Esophagus mucosa (tissue), 1 donor: ENCODE measurements around the gene SLC27A5. TPM values are rescaled to one million over a fixed set of nuclear protein-coding genes. Genes with fewer than 3 reads are reported as not detected.
A peak's percentile ranks its signal among the peaks of the same experiment; 100 is the strongest.
"Not testable (repeated sequence)": the region's sequence is repeated elsewhere in the genome, so short reads cannot be mapped to it uniquely, and the experiment has no call there.

Experiments used
- ATAC-seq: fragments of 200-7000 bp; cut with Tn5 transposase; one replicate; pipeline ENCODE4 v1.9.1; 2020
- total RNA-seq: library from RNA; stranded (reverse); gene quantifications from one replicate; pipeline ENCODE4 v1.2.4, GENCODE V29; 2023
- donor health status: DM: yes; HTN: yes; CAD: no.

The SLC27A5 gene
- total RNA-seq, 1 donor from 2014 or later: 6.4 TPM

DNA sequence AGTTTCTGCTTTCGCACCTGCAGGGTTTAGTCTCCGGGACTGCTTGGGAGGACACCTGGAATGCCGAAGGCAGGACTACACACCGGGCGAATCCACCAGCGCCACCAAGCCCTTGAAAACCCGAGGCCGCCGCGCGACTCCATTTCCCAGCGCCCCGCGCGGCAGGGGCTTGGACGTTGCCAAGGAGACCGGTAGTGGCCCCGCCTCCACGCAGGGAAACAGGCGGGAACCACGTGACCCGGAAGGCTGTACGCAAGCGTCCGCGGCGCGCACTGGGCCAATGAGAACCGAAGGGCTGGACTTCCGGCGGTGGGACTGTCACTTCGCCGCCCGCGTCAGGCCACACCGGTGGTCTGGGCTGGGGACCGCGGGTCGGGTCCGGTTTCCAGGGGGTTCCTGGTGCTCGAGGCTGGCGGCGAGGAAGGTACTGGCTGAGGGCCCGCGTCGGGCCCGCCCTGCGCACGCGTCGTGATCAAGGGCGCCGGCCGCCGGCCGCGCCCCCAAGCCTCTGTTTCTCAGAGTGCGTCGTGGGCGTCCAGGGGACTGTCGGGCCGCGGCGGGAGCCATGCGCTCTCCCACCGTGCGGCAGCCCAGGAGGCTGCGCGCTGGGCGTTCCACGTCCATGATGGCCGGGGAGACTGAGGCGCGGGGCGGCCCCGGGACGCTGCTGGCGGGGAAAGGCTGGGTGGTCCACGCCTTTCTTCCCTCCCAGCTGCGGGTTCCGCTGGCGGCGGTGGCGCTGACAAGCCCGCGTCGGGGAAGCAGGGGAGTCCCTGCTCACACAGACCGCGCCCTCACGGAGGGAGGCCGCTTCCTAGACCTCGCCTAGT, 44.8 kb downstream of the SLC27A5 start, which contains the start of gene ZNF324:
Gene ZNF324 (plus strand): TSS at position 321 of the 830 bp plus-strand sequence. CDS start 2,106 bp downstream, outside the sequence.
- peak; percentile 96 for ATAC-seq

DNA sequence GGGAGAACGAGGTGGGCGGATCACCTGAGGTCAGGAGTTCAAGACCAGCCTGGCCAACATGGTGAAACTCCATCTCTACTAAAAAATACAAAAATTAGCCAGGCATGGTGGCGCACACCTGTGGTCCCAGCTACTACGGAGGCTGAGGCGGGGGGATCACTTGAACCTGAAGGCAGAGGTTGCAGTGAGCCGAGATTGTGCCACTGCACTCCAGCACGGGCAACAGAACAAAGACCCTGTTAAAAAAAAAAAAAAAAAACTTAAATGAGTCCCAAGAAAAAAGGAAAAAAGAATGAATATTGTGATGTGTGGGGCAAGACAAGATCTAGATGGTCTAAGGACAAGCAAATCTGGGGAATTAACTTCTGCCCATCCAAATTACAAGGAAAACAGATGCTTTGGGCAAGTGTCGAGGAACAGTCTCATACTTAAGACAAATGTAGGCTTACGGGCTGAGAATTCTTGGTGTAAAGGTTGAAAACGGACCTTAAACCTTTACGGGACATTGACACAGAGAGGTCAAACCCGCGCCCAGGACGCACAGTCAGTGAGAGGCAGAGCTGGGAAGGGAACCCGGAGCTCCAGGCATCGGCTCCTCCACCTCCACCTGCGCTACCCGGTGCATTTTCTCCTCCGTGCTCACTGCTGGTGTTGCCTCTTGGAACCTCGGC, 45.6 kb downstream of the SLC27A5 start:
- no peak for ATAC-seq

DNA sequence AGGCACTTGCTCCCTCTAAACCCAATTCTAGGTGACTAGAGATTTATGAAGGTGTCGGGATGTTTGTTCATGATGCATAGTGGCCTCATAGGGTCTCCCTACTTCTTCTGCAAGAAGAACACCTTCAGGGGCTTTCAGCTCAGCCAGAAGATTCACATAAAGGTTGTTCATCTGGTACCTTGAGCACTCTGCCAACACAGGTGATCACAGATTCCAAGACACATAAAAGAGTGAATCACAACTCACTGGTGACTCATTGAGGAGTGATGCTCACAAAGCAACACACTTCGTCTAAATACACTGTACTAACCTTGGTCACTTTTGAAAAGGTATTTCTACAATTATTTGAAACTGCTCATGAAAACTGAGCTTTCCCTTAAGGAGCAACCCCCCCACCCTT, 51.8 kb downstream of the SLC27A5 start:
- ATAC-seq: peak; percentile 79

DNA sequence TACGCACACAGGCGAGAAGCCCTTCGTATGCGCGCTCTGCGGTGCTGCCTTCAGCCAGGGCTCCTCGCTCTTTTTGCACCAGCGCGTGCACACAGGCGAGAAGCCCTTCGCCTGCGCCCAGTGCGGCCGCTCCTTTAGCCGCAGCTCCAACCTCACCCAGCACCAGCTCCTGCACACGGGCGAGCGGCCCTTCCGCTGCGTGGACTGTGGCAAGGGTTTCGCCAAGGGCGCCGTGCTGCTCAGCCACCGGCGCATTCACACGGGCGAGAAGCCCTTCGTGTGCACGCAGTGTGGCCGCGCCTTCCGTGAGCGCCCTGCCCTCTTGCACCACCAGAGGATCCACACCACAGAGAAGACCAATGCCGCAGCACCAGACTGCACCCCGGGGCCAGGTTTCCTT, 55.7 kb downstream of the SLC27A5 start:
- no peak for ATAC-seq

DNA sequence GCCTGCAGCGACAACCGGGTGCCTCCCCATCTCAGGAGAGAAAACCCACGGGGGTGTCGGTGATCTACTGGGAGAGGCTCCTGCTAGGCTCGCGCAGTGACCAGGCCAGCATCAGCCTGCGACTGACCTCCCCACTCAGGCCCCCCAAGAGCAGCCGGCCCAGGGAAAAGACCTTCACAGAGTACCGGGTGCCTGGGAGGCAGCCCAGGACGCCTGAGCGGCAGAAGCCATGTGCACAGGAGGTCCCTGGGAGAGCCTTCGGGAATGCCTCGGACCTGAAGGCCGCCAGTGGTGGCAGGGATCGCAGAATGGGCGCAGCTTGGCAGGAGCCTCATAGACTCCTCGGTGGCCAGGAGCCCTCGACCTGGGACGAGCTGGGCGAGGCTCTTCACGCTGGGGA, 56.5 kb downstream of the SLC27A5 start:
- no peak for ATAC-seq

DNA sequence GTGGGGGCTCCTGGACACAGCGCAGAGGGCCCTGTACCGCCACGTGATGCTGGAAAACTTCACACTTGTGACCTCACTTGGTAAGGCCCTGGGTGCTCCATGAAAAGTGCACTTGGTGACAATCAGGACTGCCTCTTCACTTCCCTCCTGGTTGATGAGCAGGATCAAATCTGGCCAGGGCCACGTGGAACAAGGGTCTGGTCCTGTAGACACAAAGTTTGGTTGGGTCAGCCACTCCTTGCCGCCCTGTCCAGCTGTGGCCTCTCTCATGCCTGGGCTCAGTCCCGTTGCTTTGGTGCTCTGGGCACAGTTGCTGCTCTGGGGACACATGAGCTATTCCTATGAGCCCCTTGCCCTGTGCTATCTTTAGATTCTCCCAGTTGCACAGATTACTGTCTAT, 58.0 kb downstream of the SLC27A5 start:
- ATAC-seq: no peak

DNA sequence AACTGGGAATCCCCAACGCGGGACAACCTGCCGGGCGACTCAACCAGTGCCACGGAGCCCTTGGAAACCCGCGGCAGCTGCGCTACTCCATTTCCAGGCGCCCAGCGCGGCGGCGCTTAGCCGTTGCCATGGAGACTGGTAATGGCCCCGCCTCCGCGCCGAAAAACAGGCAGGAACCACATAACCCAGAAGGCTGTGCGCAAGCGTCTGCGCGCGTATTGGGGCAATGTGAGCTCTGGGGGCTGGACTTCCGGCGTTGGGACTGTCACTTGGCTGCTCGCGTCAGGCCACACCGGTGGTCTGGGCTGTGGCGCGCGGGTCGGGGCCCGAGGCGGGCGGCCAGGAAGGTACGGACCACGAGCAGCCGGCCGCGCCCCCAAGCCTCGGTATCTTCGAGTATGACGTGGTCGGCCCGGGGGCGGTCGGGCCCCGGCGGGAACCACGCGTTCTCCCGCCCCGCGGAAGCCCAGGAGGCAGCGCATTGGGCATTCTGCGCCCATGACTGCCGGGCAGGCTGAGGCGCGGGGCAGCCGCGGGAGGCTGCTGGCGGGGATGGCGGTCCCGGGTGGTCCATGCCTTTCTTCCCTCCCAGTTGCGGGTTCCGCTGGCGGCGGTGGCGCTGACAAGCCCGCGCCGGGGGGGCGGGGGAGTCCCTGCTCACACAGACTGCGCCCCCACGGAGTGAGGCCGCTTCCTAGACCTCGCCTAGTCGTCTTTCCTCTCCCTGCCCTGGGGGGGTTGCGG, 60.3 kb downstream of the SLC27A5 start, which contains the start of gene ZNF324B:
Gene ZNF324B (plus strand): TSS at position 265 of the 744 bp plus-strand sequence. CDS start 2,080 bp downstream, outside the sequence.
- peak; percentile 97 for ATAC-seq

DNA sequence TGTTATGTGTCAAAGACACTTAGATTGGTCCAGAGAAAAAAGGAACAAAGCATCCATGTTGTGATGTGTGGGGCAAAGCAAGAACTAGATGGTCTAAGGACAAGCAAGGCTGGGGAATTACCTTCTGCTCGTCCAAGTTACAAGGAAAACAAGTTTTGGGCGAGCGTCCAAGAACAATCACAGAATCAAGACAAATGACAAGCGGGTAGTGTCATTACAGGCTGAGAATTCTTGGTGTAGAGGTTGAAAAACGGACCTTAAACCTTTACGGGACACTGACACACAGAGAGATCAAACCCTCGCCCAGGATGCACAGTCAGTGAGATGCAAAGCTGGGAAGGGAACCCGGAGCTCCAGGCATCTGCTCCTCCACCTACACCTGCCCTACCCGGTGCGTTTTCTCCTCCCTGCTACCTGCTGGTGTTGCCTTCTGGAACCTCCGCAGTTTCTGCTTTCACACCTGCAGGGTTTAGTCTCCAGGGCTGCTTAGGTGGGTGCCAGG, 60.9 kb downstream of the SLC27A5 start:
- peak; percentile 34 for ATAC-seq

DNA sequence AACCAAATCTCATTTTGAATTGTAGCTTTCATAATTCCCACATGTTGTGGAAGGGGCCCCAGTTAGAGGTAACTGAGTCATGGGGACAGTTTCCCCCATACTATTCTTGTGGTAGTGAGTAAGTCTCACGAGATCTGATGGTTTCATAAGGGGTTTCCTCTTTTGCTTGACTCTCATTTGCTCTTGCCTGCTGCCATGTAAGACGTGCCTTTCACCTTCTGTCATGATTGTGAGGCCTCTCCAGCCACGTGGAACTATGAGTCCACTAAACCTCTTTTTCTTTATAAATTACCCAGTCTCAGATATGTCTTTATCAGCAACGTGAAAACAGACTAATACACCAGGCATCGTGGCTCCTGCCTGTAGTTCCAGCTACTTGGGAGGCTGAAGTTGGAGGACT, 61.8 kb downstream of the SLC27A5 start:
- not testable (repeated sequence) for ATAC-seq

DNA sequence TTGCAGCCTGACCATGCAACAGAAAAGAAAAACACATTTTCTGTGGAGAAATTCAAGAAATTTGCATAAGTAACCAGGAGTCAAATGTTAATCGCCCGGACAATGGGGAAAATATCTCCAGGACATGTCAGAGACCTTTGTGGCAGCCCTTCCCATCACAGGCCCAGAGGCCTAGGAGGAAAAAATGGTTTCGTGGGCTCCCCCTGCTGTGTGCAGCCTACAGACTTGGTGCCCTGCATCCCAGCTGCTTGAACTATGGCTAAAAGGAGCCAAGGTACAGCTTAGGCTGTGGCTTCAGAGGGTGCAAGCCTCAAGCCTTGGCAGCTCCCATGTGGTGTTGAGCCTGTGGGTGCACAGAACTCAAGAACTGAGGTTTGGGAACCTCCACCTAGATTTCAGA, 62.9 kb downstream of the SLC27A5 start:
- ATAC-seq: not testable (repeated sequence)

Other genes starting within 250 kb of the SLC27A5 start
- 2.9 TPM for gene ZNF8, start 233.0 kb downstream of the SLC27A5 start, total RNA-seq
- 18.6 TPM for gene ERVK3-1, start 206.6 kb downstream of the SLC27A5 start, total RNA-seq
- 2.5 TPM for gene ZSCAN22, start 185.0 kb downstream of the SLC27A5 start, total RNA-seq
- 3.5 TPM for gene A1BG, start 158.5 kb downstream of the SLC27A5 start, total RNA-seq
- 1.1 TPM for gene ZNF497, start 149.2 kb downstream of the SLC27A5 start, total RNA-seq
- 2.7 TPM for gene ZNF837, start 131.0 kb downstream of the SLC27A5 start, total RNA-seq
- 1,223 TPM for gene RPS5, start 124.7 kb downstream of the SLC27A5 start, total RNA-seq
- 14.7 TPM for gene RNF225, start 116.3 kb downstream of the SLC27A5 start, total RNA-seq
- 6.5 TPM for gene ZNF584, start 103.3 kb downstream of the SLC27A5 start, total RNA-seq
- gene ZNF132, start 71.8 kb downstream of the SLC27A5 start, total RNA-seq: 1.0 TPM
- 6.0 TPM for gene ZNF324B, start 60.4 kb downstream of the SLC27A5 start, total RNA-seq
- gene ZNF324, start 44.9 kb downstream of the SLC27A5 start, total RNA-seq: 9.2 TPM
- gene ZNF446, start 35.6 kb downstream of the SLC27A5 start, total RNA-seq: 4.7 TPM
- gene ZBTB45, start 7.8 kb upstream of the SLC27A5 start, total RNA-seq: 8.0 TPM
- 204 TPM for gene TRIM28, start 32.1 kb upstream of the SLC27A5 start, total RNA-seq
- 98.8 TPM for gene CHMP2A, start 43.1 kb upstream of the SLC27A5 start, total RNA-seq
- gene UBE2M, start 46.6 kb upstream of the SLC27A5 start, total RNA-seq: 52.8 TPM
- 9.4 TPM for gene MZF1, start 61.3 kb upstream of the SLC27A5 start, total RNA-seq